ENCODE results near the gene OR6Y1. TPM values are rescaled to one million over a fixed set of nuclear protein-coding genes. Genes with fewer than 3 reads are reported as not detected.

The OR6Y1 gene
- total and polyA plus RNA-seq, 2 of the 8 experiments (the other 6 are each of a cell fraction or from before 2014, with no cell fraction given) = 0.07 TPM; not detected in 1

DNA sequence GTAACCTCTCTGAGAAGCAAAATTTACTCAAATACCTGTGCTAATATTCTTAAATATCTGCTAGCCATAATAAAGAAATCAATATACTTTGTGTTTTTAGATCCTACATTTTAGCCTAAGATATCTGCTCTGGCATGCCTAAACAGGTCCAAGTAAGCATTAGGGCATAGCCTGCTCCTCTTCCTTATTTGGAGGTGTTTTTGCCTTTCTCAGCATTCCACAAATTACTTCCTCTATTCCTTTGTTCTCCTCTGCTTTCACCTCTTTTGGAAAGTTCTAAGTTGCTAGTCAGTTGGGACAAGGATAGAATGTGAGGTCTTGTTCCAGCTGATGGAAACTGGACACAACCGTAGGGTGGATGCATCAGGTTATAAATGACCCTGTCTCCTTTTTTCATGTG is 32.7 kb upstream of the OR6Y1 start:
- H4K5ac ChIP-seq (ENCODE audit: insufficient read length, low read depth, low read length) = no peak overlapping the region
- no peak overlapping the region for H4K8ac ChIP-seq (ENCODE audit: extremely low read depth, insufficient read depth, low read length)
- no peak overlapping the region for H2BK20ac ChIP-seq (ENCODE audit: low read length)
- H3K27ac ChIP-seq (ENCODE audit: low read depth, low read length) = peak overlapping the region; percentile 59; the same call in 1 of the 2 replicates
- H3K9me3 ChIP-seq (ENCODE audit: insufficient read depth in 2 of 2, low read depth in 1 of 2, low read length in 1 of 2) = no peaks in the 10 kb centered on the region
- H3K4ac ChIP-seq (replicated peaks; ENCODE audit: insufficient read length, low read depth, low read length) = no peak overlapping the region
- H3K79me2 ChIP-seq (ENCODE audit: control insufficient read depth in 1 of 2, insufficient read depth in 2 of 2, low read length in 2 of 2) = no peaks in the 10 kb centered on the region
- ChIA-PET POLR2A (ENCODE audit: partially characterized antibody) (interaction anchor here (0.6 kb wide), 1 partner anchor 18 kb away, joined by 3 read pairs; no protein-coding TSS in a partner anchor), CTCF (ENCODE audit: partially characterized antibody) (no interaction called here)
- H3K14ac ChIP-seq (ENCODE audit: insufficient read length) = no peak overlapping the region
- DNase-seq (ENCODE audit: low read depth in 1 of 2, low spot score in 2 of 2) = no peak
- H3K27me3 ChIP-seq (replicated peaks in 1 of 4; ENCODE audit: control insufficient read depth in 3 of 4, extremely low read depth in 1 of 4, insufficient read depth in 3 of 4, low read length in 3 of 4) = no peaks in the 10 kb centered on the region
- H2AK5ac ChIP-seq (ENCODE audit: low read depth, low read length) = no peak overlapping the region
- peak overlapping the region; percentile 56; the same call in 1 of the 2 replicates for H2BK12ac ChIP-seq (ENCODE audit: low read depth, low read length)
- H3K9ac ChIP-seq (replicated peaks in 1 of 4; ENCODE audit: extremely low read depth in 1 of 4, low read depth in 3 of 4, low read length in 3 of 4) = no peak overlapping the region
- no peaks in the 10 kb centered on the region for H3K36me3 ChIP-seq (ENCODE audit: control insufficient read depth in 2 of 4, insufficient read depth in 4 of 4, low read length in 3 of 4)
- no peak overlapping the region for H2BK120ac ChIP-seq (replicated peaks; ENCODE audit: low read depth, low read length)
- H3K4me1 ChIP-seq (replicated peaks in 1 of 4; ENCODE audit: control insufficient read depth in 3 of 4, insufficient read depth in 4 of 4, low read length in 3 of 4) = no peaks in the 10 kb centered on the region
- no peak overlapping the region for H3K18ac ChIP-seq (ENCODE audit: extremely low read depth, low read length)
- no peak overlapping the region for H3K23ac ChIP-seq (ENCODE audit: insufficient read length)
- 0 out of 4 replicates have a peak overlapping the region, but pooled peaks of 1 of the 2 experiments have one; percentile 33 for H3K4me2 ChIP-seq (ENCODE audit: insufficient read depth in 1 of 2, low read depth in 2 of 2, low read length in 2 of 2)
- peak overlapping the region; percentile 80 for H2AFZ ChIP-seq (ENCODE audit: low read length)
- no peak overlapping the region for H2BK15ac ChIP-seq (ENCODE audit: low read length)
- no peaks in the 10 kb centered on the region for H4K20me1 ChIP-seq (replicated peaks in 1 of 2; ENCODE audit: control insufficient read depth in 1 of 2, insufficient read depth in 2 of 2, low read length in 2 of 2)
- no peak overlapping the region for H3K4me3 ChIP-seq (ENCODE audit: extremely low read depth in 1 of 4, insufficient read depth in 2 of 4, low read depth in 3 of 4, low read length in 4 of 4)
- 80% methylated on average over 1 of the region's 1 CpG; no CpG with 5 or more reads in 1 of the 2 experiments for WGBS, 2 experiments (ENCODE audit: extremely low coverage in 1 of 2, insufficient coverage in 1 of 2, insufficient read length in 1 of 2, insufficient replicate concordance in 2 of 2, low coverage in 1 of 2, low lambda C conversion rate in 2 of 2, missing lambda C conversion rate in 1 of 2)
- peak; percentile 89 for FAIRE-seq
- no peaks in the 10 kb centered on the region for H3K79me1 ChIP-seq (ENCODE audit: low read depth, low read length)
- H4K91ac ChIP-seq (replicated peaks; ENCODE audit: insufficient read length, low read length) = no peak overlapping the region
- H2BK5ac ChIP-seq (ENCODE audit: low read depth, low read length) = peak overlapping the region; percentile 47; the same call in 1 of the 2 replicates
- H3K56ac ChIP-seq (replicated peaks; ENCODE audit: insufficient read length, low read depth, low read length) = no peak overlapping the region
- no peaks in the 10 kb centered on the region for H3K23me2 ChIP-seq (ENCODE audit: low read depth, low read length)
- TF ChIP-seq, protein P1, sequence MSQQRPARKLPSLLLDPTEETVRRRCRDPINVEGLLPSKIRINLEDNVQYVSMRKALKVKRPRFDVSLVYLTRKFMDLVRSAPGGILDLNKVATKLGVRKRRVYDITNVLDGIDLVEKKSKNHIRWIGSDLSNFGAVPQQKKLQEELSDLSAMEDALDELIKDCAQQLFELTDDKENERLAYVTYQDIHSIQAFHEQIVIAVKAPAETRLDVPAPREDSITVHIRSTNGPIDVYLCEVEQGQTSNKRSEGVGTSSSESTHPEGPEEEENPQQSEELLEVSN (IDR thresholded peaks at IDR 0.05) = no peak
- TF ChIP-seq RFX5 (IDR thresholded peaks at IDR 0.05; ENCODE audit: borderline replicate concordance, low read depth, low read length) (no peak), MAFK (IDR thresholded peaks at IDR 0.05; ENCODE audit: low read depth, low read length) (no peak), SIRT6 (IDR thresholded peaks at IDR 0.05; ENCODE audit: low read length) (no peak), EP300 (IDR thresholded peaks at IDR 0.05; ENCODE audit: borderline replicate concordance in 1 of 2, low read depth in 2 of 2, low read length in 2 of 2) (no peak), HDAC2 (IDR thresholded peaks at IDR 0.05; ENCODE audit: borderline replicate concordance in 1 of 2, low read depth in 2 of 2, low read length in 2 of 2) (no peak), TEAD4 (IDR thresholded peaks at IDR 0.05; ENCODE audit: low read depth, low read length) (peak; percentile 45; the same call in 1 of the 2 replicates), RNF2 (IDR thresholded peaks at IDR 0.05; ENCODE audit: borderline replicate concordance, low read depth, low read length, missing control alignments, poor library complexity, severe bottlenecking) (no peak), SIX5 (IDR thresholded peaks at IDR 0.05; ENCODE audit: low read depth, low read length) (no peak), CHD2 (IDR thresholded peaks at IDR 0.05; ENCODE audit: low read length) (no peak), TAF7 (optimal IDR thresholded peaks at IDR 0.05; ENCODE audit: borderline replicate concordance, low read depth, low read length) (no peak), BRCA1 (IDR thresholded peaks at IDR 0.05; ENCODE audit: low read depth, low read length) (no peak), SRF (IDR thresholded peaks at IDR 0.05; ENCODE audit: low read depth, low read length) (peak; percentile 94)
